HG03558 (cell line): Measurements from ENCODE around the gene FAM131A.
"Not testable (repeated sequence)": the region's sequence is repeated elsewhere in the genome, so short reads cannot be mapped to it uniquely, and the experiment has no call there.

Source experiments
- ATAC-seq: cut with Tn5 transposase; IDR thresholded peaks from one replicate; pipeline ENCODE4 v1.9.1; 2021; ENCODE audit warnings: moderate number of reproducible peaks; ENCODE audit not compliant: unreplicated experiment; ENCODE audit errors: extremely low read depth

FAM131A gene

DNA sequence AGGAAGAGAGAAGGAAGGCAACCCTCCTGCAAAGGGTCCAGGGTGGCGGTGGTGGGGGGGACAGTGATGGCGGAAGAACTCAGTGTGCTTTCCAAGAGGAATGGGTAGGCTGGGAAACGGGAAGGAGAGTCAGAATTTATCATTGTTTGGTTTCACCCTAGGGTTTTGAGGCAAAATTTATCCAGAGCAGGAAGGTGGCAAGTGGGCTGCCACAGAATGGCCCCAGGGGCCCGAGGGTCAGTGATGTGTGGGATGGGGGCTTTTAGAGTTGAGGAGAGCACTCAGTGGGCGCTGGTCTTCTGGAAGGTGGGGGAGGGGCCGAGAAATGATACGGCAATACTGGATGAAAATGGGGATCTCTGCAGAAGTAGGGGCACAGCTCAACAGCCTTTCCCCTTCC lies 581 bp downstream of the FAM131A start:
- ATAC-seq: no peak

DNA sequence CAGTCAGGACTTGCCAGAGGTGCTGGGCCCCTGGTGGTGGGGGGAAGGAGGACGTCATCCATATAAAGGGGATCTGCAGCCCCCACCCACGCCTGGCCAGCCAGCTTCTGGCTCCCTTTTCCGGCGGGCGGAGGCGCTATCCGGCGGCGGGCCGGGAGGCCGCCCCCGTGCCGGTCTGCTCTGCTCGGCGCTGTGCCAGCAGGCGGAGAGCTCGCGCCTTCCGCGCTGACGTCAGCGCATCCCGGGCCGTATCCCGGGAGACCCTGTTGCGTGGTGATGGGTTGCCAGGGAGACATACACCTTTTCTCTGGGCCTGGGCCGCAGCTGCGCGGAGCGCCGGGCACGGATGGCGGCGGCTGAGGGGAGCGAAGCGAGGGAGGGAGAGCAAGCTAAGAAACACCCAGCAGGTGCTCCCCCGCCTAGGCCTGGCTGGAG lies 1.1 kb downstream of the FAM131A start:
- no peak for ATAC-seq

DNA sequence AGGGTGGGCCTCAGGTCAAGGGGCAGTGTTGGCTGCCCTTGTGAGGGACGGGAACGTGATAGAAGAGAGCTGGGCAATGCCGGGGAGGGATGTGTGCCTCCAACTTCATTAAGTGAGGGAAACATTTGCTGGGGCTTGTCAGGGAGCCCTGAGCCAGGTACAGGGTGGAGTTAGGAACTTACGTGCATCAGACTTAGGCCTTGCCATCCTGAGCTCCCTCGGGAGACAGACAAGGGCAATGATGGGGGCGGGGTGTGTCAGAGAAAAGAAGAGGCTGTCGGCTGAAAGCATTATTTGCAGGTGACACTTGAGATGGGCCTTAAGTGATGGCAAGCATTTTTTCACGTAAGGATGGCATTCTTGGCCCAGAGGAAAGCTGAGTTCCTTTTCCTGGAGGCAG lies 1.6 kb downstream of the FAM131A start:
- no peak for ATAC-seq

DNA sequence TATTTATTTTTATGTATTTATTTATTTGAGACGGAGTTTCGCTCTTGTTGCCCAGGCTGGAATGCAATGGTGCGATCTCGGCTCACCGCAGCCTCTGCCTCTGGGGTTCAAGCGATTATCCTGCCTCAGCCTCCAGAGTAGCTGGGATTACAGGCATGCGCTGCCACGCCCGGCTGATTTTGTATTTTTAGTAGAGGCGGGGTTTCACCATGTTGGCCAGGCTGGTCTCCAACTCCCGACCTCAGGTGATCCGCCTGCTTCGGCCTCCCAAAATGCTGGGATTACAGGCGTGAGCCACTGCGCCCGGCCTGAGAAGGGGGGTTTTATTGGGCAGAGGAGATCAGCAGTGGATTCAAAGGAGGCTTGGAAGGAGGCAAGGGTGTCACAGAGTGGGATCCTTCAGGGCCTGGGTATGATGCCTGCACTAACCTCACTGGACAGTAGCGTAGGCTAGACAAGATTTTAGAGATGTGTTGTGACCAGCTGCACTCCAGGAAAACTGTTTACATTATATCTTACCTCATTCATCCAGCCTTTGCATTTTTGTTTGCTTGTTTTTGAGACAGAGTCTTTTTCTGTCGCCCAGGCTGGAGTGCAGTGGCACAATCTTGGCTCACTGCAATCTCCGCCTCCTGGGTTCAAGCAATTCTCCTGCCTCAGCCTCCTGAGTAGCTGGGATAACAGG lies 2.2 kb downstream of the FAM131A start:
- not testable (repeated sequence) for ATAC-seq

DNA sequence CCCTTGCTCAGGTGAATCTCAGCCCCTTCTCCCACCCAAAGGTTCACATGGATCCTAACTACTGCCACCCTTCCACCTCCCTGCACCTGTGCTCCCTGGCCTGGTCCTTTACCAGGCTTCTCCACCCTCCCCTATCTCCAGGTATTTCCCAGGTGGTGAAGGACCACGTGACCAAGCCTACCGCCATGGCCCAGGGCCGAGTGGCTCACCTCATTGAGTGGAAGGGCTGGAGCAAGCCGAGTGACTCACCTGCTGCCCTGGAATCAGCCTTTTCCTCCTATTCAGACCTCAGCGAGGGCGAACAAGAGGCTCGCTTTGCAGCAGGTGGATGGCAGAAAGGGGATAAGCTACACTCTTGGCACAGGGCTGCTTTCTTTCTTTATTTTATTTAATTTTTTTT lies 4.5 kb downstream of the FAM131A start:
- ATAC-seq: no peak

DNA sequence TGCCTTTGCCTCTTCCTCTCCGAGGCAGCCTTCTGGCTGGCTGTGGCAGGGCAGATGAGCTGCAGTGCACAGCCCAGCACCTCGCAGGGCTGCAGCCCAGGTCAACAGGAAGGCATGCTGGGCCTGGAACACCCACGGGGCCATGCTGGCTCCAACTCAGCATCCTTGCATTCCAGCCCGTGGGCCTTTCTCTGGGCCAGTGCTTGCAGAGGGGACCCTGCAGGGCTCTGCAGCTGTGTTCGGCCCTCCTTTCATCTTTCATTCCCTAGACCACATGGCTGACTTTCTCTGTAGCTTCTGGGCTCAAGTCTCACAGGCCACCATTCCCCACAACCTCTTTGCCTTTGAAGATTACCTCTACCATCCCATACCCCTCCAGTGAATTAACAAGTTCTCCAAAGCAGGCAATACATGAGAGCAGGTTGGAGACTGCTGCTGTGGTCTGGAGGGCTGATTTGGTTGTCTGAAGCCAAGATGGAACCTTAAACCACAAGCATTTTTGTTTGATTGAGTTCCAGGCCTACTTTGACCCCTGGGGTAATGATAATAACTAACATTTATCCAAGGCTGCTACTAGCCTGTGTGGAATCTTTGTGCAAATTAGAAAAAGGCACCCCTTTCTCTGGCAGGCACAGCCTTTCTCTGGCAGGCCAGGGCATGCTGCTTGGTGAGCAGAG lies 5.9 kb downstream of the FAM131A start:
- no peak for ATAC-seq

DNA sequence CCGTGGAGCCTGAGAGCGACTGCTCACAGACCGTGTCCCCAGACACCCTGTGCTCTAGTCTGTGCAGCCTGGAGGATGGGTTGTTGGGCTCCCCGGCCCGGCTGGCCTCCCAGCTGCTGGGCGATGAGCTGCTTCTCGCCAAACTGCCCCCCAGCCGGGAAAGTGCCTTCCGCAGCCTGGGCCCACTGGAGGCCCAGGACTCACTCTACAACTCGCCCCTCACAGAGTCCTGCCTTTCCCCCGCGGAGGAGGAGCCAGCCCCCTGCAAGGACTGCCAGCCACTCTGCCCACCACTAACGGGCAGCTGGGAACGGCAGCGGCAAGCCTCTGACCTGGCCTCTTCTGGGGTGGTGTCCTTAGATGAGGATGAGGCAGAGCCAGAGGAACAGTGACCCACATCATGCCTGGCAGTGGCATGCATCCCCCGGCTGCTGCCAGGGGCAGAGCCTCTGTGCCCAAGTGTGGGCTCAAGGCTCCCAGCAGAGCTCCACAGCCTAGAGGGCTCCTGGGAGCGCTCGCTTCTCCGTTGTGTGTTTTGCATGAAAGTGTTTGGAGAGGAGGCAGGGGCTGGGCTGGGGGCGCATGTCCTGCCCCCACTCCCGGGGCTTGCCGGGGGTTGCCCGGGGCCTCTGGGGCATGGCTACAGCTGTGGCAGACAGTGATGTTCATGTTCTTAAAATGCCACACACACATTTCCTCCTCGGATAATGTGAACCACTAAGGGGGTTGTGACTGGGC lies 7.3 kb downstream of the FAM131A start:
- ATAC-seq: no peak

DNA sequence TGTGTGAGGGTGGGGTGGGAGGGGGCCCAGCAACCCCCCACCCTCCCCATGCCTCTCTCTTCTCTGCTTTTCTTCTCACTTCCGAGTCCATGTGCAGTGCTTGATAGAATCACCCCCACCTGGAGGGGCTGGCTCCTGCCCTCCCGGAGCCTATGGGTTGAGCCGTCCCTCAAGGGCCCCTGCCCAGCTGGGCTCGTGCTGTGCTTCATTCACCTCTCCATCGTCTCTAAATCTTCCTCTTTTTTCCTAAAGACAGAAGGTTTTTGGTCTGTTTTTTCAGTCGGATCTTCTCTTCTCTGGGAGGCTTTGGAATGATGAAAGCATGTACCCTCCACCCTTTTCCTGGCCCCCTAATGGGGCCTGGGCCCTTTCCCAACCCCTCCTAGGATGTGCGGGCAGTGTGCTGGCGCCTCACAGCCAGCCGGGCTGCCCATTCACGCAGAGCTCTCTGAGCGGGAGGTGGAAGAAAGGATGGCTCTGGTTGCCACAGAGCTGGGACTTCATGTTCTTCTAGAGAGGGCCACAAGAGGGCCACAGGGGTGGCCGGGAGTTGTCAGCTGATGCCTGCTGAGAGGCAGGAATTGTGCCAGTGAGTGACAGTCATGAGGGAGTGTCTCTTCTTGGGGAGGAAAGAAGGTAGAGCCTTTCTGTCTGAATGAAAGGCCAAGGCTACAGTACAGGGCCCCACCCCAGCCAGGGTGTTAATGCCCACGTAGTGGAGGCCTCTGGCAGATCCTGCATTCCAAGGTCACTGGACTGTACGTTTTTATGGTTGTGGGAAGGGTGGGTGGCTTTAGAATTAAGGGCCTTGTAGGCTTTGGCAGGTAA lies 8.1 kb downstream of the FAM131A start:
- no peak for ATAC-seq

DNA sequence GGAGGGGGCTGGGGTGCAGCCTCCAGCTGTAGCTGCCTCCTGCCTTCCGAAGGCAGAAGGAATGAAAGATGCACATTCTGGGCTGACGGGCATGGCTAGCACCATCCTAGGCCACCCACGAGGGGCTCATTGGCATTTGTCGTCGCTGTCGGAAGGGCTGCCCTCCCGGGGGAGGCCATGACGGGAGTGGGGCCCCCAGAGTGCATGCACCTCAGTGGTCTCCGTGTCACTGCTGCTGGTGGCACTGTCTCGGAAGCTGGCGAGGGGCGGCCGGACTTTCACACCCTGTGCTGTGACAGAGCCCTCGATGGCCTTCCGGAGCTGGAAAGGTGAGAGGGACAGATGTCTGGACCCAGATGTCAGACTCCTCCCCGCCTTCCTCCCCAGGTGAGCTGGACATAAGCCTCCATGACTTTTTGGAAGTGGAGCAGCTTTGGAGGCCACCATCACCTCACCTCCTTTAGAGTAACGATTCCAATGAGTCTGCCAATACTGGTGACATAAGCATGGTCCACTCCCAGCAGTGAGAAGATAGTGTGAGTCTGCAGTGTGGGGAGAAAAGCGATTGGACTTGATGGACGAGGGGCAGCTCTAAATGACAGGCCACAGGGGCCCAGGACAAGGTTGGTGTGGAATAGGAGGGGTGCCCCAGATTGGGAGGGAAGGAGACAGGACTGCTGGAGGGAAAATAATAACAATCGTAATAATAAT lies 9.2 kb downstream of the FAM131A start:
- ATAC-seq: no peak

DNA sequence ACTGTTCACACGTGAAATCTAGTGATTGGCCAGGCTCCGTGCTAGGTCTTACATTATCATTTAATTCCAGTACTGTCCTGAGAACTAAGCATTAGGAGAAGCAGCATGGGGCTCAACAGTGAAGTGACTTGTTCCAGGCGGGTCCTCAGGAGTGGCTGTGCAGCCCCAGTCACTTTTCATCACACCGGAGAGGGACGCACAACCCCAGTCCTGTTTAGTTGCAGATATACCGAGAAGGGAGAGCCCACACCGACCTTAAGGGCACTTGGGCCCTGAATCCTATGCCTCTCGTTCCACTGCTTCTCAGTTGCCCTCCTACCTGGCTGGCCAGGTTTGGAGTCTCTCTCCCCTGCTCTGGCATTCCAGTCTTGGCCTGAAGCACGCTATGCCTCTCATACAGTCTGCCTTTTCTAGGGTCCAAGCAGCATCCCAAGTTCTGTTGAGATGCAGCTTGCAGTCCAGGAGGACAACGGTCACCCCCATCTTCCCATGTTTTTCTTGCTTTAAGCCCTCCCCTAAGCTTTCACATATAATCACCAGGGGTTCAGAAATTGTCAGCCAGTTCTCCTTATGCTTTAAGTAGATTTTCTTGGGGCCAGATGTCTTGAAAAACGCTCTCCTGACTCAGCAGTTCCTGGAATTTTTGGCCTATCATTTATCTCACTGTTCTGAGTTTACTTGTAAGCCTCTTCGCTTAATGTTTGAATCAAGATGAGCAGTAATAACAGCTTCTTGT lies 10.1 kb downstream of the FAM131A start:
- ATAC-seq: no peak

DNA sequence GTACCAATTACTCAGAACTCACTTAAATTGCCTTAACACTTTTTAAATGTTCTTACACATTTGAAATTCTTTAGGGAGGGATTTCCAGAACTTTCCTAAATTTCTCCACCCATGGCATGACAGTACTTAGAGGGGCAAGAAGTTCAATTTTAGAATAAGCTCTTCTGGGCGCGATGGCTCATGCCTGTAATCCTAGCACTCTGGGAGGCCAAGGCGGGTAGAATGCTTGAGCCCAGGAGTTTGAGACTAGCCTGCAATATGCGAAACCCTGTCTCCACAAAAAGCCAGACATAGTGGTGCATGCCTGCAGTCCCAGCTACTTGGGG lies 10.6 kb downstream of the FAM131A start:
- ATAC-seq: no peak

DNA sequence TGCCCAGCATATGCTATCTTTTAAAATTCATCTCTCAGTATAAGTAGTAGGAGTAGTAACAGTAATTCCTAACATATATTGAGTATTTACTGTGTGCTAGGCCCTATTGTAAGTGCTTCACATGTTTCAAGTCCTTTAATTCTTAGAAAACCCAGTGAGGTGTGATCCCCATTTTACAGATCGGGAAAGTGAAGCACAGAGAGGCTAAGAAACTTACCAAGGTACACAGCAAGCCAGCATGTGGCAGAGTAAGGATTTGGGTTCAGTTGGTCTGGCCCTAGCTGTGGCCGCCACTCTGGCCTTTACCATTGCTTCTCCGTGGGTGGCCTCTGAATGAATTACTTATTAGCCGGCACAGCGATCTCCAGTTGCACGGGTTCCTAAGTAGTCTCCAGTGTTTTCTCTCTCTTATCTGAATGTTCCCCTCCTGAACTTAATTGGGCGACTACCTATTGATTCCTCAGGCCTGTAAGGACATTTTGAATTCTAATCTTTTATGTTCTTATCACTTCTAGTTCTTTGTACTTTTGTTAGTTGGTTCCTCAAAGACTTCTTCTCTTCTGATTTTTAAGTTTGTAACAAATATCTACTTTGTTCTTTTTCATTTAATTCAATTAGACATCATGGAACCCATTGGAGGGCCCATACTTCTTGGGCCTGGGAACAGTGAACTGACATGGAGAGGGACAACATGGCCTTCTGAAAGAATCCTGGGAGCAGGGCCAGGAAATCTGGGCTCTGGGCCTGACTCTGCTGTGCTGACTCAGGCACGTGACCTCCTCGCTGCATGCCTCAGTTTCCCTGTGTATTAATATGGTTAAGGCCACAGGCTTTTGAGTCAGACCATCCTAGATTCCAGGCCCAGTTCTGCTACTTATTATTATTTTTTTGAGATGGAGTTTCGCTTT lies 12.4 kb downstream of the FAM131A start:
- ATAC-seq: no peak

DNA sequence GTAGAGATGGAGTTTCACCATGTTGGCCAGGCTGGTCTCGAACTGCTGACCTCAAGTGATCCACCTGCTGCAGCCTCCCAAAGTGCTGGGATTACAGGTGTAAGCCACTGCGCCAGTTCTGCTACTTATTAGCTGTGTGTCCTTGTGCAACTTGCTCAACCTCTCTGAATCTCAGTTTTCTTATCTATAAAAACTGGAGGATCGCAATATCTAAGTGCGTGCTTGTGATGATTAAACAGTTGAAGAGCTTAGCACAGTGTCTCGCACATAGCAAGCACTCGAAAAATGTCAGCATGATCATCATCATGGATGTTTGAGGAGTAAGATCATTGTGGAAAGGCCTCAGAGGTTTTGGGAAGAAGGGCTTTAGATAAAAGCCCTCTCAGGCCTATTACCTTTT lies 13.2 kb downstream of the FAM131A start:
- no peak for ATAC-seq

DNA sequence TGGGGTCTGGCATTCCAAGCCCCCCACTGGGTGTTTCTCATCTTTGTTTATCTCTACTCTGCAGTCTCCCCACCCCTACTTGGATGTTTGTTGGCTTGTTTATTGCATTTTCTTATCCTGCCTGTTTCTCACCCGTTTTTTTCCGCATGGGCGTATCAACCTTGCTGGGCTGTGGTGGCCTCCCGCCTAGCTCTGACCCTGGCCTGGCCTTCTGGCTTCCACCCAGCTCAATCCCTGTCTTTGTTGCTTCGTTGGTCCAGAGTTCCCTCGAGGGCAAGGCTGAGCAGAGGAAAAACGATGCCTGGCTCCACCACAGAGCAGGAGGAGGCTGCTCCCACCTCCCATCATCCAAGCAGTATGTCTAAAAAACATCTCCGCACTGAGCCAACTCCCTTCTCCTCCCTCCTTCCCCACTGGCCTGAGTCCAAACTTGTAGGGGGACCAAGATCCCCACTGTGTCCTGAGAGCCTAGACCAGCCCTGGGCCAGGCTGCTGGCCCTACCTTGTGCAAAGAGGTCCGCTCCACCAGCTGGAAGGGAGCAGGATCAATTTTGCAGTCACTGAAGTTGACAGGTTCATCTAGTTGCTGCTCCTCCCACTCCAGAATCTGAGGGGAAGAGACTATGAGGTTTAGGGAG lies 14.2 kb downstream of the FAM131A start:
- no peak for ATAC-seq

DNA sequence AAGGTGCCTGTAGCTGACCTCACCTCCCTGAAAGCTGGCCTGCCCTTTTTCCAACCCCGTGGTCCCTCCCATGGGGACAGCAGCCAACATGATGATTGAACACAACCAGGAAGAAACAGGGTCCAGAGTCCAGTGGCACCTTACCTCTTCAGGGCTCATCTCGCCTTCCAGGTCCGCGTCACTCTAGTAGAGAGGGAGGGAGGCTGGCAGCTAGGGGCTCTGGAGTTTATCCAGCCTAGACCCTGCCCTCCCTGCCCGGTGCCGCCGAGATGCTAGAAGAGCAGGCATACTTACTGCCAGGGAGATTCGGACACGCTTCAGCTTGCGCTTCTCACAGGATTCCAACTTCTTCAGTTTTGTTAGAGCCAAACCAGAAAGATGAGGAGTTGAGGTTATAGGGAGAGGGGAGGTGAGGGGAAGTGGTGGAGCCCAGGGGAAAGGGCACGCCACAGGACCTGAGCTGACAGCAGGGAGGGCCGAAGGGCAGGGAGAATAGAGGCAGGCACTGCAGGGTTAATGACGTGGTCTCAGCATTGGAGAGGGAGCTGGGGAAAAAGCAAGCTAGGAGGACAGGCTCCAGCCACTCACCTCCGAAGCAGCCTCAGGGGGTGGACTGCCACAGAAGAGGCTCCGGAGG lies 14.9 kb downstream of the FAM131A start:
- ATAC-seq: no peak

DNA sequence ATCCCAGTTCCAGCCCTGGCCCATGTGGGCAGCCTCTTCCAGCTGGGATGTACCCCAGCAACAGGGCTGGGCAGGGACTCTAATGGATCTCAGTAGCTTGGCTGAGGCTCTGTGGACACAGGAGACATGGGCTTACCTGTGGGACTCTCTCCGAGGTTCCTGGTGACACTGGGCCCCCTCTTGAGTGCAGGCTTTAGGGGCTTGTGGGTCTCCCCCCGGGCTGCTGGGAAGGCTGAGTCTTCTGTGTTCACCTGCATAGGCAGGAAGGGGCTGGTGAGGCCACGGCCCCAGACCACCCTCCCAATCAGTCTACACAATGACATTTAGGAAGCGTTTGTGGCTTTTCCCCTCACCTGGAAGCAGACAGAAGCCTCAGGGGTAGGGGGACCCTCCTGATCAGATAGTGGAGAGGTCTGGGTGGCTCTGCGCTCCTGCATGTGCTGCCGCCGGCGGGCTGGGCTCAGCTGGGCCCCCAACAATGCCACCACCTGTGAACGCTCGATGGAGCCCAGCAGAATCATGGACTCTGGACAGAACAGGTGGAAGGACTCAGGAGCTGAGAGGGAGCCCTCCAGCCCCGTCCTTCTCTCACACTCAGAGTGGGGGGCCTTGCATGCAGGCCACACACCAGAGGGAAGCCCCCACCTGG lies 15.6 kb downstream of the FAM131A start:
- ATAC-seq: no peak

DNA sequence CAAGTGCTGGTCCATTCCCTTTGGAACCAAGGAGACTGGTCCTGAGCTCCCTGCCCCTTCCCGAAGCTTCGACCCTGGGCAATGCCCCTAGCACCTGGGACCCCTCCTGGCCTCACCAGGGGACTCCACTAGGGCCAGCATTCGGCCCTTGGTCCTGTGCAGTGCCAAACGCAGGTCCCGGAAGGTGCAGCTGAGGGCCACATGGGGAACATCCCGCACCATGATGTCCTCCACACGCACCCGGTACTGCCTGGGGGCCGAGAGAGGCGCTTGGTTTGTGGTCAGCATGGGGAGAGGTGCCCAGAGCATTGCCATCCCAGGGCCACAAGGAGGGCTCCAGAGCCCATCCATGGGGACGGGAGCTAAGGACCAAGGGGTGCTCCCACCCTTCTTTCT lies 16.1 kb downstream of the FAM131A start:
- ATAC-seq: no peak
